ENCODE data around the gene SYT15.
"Not testable (repeated sequence)": the region's sequence is repeated elsewhere in the genome, so short reads cannot be mapped to it uniquely, and the experiment has no call there.

DNA sequence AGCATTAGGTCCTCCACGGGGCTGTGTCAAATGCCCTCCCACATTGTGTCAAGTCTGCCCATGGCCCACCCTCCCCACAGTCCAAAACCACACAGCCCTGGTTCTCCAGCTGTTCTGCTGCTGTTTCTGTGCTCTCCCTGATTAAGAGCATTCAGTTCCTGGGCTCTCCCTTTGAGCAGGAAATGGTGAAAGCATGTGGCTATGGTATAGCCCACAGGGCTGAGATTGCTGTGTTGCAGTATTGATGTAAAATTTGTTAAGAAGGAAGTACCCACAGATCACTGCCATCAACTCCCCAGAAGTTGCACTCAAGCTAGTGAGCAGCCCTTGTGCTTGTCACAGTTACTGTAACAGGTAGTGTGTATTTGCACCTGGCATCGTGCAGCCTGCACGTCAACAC lies 9.3 kb downstream of the SYT15 start:
- TF ChIP-seq, protein P1, sequence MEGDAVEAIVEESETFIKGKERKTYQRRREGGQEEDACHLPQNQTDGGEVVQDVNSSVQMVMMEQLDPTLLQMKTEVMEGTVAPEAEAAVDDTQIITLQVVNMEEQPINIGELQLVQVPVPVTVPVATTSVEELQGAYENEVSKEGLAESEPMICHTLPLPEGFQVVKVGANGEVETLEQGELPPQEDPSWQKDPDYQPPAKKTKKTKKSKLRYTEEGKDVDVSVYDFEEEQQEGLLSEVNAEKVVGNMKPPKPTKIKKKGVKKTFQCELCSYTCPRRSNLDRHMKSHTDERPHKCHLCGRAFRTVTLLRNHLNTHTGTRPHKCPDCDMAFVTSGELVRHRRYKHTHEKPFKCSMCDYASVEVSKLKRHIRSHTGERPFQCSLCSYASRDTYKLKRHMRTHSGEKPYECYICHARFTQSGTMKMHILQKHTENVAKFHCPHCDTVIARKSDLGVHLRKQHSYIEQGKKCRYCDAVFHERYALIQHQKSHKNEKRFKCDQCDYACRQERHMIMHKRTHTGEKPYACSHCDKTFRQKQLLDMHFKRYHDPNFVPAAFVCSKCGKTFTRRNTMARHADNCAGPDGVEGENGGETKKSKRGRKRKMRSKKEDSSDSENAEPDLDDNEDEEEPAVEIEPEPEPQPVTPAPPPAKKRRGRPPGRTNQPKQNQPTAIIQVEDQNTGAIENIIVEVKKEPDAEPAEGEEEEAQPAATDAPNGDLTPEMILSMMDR (conservative IDR thresholded peaks at IDR 0.05), result not testable (repeated sequence)
- TF ChIP-seq ZFX (IDR thresholded peaks at IDR 0.05), result not testable (repeated sequence)
